Transverse colon (tissue), 4 donors: ENCODE measurements around the gene SBF2.

ENCODE experiments used
- EP300 ChIP-seq: sonication (generic); formaldehyde crosslinking; IDR thresholded peaks from one replicate; pipeline ENCODE4 v1.6.1; 2017; ENCODE audit warnings: antibody characterized with exemption, low read depth
- POLR2A ChIP-seq: fragments of 450-650 bp; IDR thresholded peaks from one replicate; pipeline ENCODE4 v1.6.1; 2016; ENCODE audit warnings: antibody characterized with exemption, mild to moderate bottlenecking, moderate library complexity
- POLR2AphosphoS5 ChIP-seq, 3 donors: sonication (generic); formaldehyde crosslinking; IDR thresholded peaks; one replicate each; pipeline ENCODE4 v1.6.1; 2016; ENCODE audit warnings: antibody characterized with exemption in 3 of 3
- TF ChIP-seq, protein P1 (sequence below), 5 experiments: fragments of 200-600 bp in 3 of 5; fragments of 450-650 bp in 2 of 5; sonication (generic) in 3 of 5; IDR thresholded peaks; 1 replicate in 2 of 5; 2 replicates in 3 of 5; pipeline ENCODE4 v1.5.1; 2016 to 2017; ENCODE audit warnings: antibody characterized with exemption in 5 of 5, inconsistent platforms in 3 of 5, mild to moderate bottlenecking in 2 of 5, moderate library complexity in 1 of 5

DNA sequence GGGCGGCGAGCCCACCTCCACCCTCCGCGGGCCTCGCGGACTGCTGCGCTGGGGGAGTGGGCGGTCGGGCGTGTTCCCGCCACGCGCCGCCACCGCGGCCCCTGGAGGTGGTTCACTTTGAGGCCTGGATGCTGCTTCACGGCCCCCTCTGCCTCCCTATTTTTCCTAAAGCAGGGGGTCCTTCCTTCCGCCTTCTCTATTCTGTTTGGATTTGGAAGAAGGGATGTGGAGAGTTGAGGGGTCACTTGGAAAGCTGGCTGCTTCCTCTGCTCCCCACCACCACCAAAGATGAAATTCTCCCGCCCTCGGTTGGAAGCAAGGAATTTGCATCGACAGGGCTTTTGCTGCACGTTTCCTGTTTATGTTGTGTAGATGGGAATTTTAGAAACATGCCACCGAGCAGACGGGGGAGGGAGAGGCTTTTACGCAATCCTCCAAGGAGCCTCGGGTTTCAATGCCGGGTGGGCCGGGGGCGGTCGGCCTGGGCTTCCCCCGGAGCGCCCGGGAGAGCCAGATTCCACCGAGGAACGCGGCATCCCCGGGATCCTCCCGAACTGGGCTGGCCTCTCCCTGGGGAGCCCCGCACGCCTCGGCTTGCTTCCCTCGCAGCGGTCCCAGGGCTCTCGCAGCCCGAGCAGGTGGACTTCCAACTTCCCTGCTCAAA is 403 bp upstream of the SBF2 start:
- TF ChIP-seq POLR2A (no peak), EP300 (no peak), POLR2AphosphoS5 (IDR thresholded peaks at IDR 0.05) (peak in 1 of 3 donors; percentile 5)
- TF ChIP-seq, protein P1, sequence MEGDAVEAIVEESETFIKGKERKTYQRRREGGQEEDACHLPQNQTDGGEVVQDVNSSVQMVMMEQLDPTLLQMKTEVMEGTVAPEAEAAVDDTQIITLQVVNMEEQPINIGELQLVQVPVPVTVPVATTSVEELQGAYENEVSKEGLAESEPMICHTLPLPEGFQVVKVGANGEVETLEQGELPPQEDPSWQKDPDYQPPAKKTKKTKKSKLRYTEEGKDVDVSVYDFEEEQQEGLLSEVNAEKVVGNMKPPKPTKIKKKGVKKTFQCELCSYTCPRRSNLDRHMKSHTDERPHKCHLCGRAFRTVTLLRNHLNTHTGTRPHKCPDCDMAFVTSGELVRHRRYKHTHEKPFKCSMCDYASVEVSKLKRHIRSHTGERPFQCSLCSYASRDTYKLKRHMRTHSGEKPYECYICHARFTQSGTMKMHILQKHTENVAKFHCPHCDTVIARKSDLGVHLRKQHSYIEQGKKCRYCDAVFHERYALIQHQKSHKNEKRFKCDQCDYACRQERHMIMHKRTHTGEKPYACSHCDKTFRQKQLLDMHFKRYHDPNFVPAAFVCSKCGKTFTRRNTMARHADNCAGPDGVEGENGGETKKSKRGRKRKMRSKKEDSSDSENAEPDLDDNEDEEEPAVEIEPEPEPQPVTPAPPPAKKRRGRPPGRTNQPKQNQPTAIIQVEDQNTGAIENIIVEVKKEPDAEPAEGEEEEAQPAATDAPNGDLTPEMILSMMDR (IDR thresholded peaks at IDR 0.05), result no peak
